Activated B cell treated with CpG ODN at 0.5 μM for 24 hours (primary cell): ENCODE results near the gene HS1BP3. TPM values are rescaled to one million over a fixed set of nuclear protein-coding genes. Genes with fewer than 3 reads are reported as not detected.

Source experiments
- ATAC-seq: fragments of 200-7000 bp; cut with Tn5 transposase; one replicate; pipeline ENCODE4 v1.10.0; 2021; ENCODE audit warnings: low read depth, mild to moderate bottlenecking, moderate library complexity
- CTCF ChIA-PET: fragments of 350-600 bp; sonication (Branson Sonifier 250); formaldehyde crosslinking; loops from one replicate; lab custom pipeline; 2021; ENCODE audit warnings: antibody characterized with exemption; lab: Charles Lee
- POLR2A ChIA-PET: fragments of 350-600 bp; sonication (Branson Sonifier 250); formaldehyde crosslinking; loops from one replicate; lab custom pipeline; 2021; ENCODE audit warnings: antibody characterized with exemption; lab: Charles Lee
- DNase-seq: peaks from one replicate; pipeline ENCODE4 v3.0.0; 2022
- H3K27ac Mint-ChIP-seq: one replicate; pipeline ENCODE4 v1.8.0; 2020; ENCODE audit warnings: mixed read lengths
- H3K27me3 Mint-ChIP-seq: one replicate; pipeline ENCODE4 v1.8.0; 2021; ENCODE audit warnings: mixed read lengths
- H3K36me3 Mint-ChIP-seq: one replicate; pipeline ENCODE4 v1.8.0; 2021; ENCODE audit warnings: low read depth, mixed read lengths
- H3K4me1 Mint-ChIP-seq: one replicate; pipeline ENCODE4 v1.8.0; 2021; ENCODE audit warnings: mixed read lengths
- H3K4me3 Mint-ChIP-seq: one replicate; pipeline ENCODE4 v1.8.0; 2020; ENCODE audit warnings: mild to moderate bottlenecking, mixed read lengths
- H3K9me3 Mint-ChIP-seq: one replicate; pipeline ENCODE4 v1.8.0; 2020; ENCODE audit warnings: mixed read lengths
- CTCF ChIP-seq: fragments of 200-600 bp; IDR thresholded peaks from one replicate; pipeline ENCODE4 v1.8.0; 2022; ENCODE audit warnings: antibody characterized with exemption, mild to moderate bottlenecking
- intact Hi-C: fragments of 100-400 bp; cut with micrococcal nuclease; formaldehyde crosslinking; loops from one replicate; pipeline ENCODE4 v1.15.1; 2024
- total RNA-seq: library from RNA; stranded (reverse); gene quantifications from 2 replicates; pipeline ENCODE4 v1.2.3, GENCODE V29; 2022

Gene HS1BP3
- total RNA-seq, 1 donor from 2014 or later = 13.1 TPM

DNA sequence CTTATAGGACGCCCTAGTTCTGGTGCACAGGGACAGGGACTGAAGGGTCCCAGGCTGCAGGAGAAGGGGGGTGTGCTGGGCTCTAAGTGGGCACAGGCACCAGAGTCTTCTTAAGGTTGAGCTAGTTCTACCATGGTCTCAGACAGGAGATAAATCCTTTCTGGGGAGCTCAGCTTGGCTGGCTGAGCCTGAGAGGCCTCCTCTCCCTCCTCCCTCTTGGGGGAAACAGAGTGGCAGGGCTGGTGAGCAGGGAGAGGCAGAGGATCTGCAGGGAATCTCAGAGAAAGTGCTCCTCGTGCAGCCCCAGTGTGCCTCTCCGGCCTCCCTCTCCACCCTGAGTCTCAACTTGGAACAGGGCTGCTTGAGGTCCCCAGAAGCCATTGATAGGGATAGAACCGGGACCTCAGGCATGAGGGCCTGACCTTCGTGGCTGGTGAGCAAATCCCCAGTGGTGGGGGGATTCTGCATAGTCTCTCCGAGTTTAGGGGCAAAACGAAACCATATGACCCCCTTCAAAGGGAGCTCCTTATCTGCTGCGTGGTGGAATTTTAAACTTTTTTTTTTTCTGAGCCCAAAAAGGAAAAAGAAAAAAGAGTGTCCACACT, 18.1 kb upstream of the HS1BP3 start:
- Mint-ChIP-seq H3K36me3 (peaks cover 6% of the 10 kb centered on the region), H3K27me3 (peaks cover 8% of the 10 kb centered on the region), H3K9me3 (no peaks in the 10 kb centered on the region), H3K4me1 (peaks cover 51% of the 10 kb centered on the region), H3K27ac (no peak overlapping the region), H3K4me3 (peak overlapping the region; percentile 15)
- ATAC-seq = no peak
- intact Hi-C loops = loop anchor here (5.0 kb wide), 2 partner anchors 1307 to 1322 kb away; no protein-coding TSS in a partner anchor
- DNase-seq = no peak
- CTCF ChIA-PET = no interaction called here
- no peak for TF ChIP-seq CTCF
- POLR2A ChIA-PET = interaction anchor here (0.6 kb wide), 1 partner anchor 348 kb away, joined by 3 read pairs; no protein-coding TSS in a partner anchor

- Mint-ChIP-seq H3K9me3 (no peaks in the 10 kb centered on the region), H3K27ac (peak overlapping the region; percentile 73), H3K27me3 (peaks cover 8% of the 10 kb centered on the region), H3K36me3 (peaks cover 6% of the 10 kb centered on the region), H3K4me3 (peak overlapping the region; percentile 79), H3K4me1 (peaks cover 50% of the 10 kb centered on the region)
- ChIA-PET POLR2A (interaction anchor here (3.0 to 3.5 kb wide), 2 partner anchors 9 to 221 kb away, joined by 27 to 116 read pairs; partner anchors contain the start of gene RHOB), CTCF (no interaction called here)
- intact Hi-C loops = loop anchor here (5.0 kb wide), 2 partner anchors 1306 to 1321 kb away; no protein-coding TSS in a partner anchor
- ATAC-seq (no peak), DNase-seq (no peak)
- TF ChIP-seq CTCF = no peak
Observed at GRCh38 chr2:20668451-20668850, 17.6 kb upstream of the HS1BP3 start.

GRCh38 chr2:20667531-20668401, 16.9 kb upstream of the HS1BP3 start:
- peaks cover 8% of the 10 kb centered on the region for H3K27me3 Mint-ChIP-seq

GRCh38 chr2:20667151-20667530, 16.2 kb upstream of the HS1BP3 start:
- ChIA-PET POLR2A (interaction anchor here (0.7 to 3.5 kb wide), 10 partner anchors 10 to 318 kb away, joined by 3 to 116 read pairs (median 5); partner anchors contain the start of genes HS1BP3, LDAH, PUM2 and RHOB), CTCF (interaction anchor here (1.2 to 5.7 kb wide), 3 partner anchors 9 to 296 kb away, joined by 4 to 69 read pairs (median 21); no protein-coding TSS in a partner anchor)
- no peak for TF ChIP-seq CTCF
- no peak overlapping the region for H3K27ac Mint-ChIP-seq
- peak overlapping the region; percentile 79 for H3K4me3 Mint-ChIP-seq
- peaks cover 38% of the 10 kb centered on the region for H3K4me1 Mint-ChIP-seq
- peaks cover 8% of the 10 kb centered on the region for H3K27me3 Mint-ChIP-seq
- ATAC-seq (no peak), DNase-seq (no peak)
- no peaks in the 10 kb centered on the region for H3K9me3 Mint-ChIP-seq
- H3K36me3 Mint-ChIP-seq = peaks cover 4% of the 10 kb centered on the region
- intact Hi-C loops = loop anchor here (1.0 to 5.0 kb wide), 6 partner anchors 9 to 1320 kb away; partner anchors contain the start of genes HS1BP3 and LDAH

More at GRCh38 chr2:20667531-20668401, 16.9 kb upstream of the HS1BP3 start:
- ChIA-PET CTCF (interaction anchor here (1.2 to 5.7 kb wide), 3 partner anchors 9 to 295 kb away, joined by 4 to 69 read pairs (median 21); no protein-coding TSS in a partner anchor), POLR2A (interaction anchor here (1.3 to 3.5 kb wide), 7 partner anchors 10 to 318 kb away, joined by 3 to 116 read pairs (median 24); partner anchors contain the start of genes HS1BP3, LDAH and RHOB)
- intact Hi-C loops = loop anchor here (1.0 to 5.0 kb wide), 6 partner anchors 9 to 1320 kb away; partner anchors contain the start of genes HS1BP3 and LDAH
- ATAC-seq (no peak), DNase-seq (no peak)
- H3K27ac Mint-ChIP-seq = peak overlapping the region; percentile 73
- H3K4me1 Mint-ChIP-seq = peaks cover 44% of the 10 kb centered on the region
- TF ChIP-seq CTCF = no peak
- no peaks in the 10 kb centered on the region for H3K9me3 Mint-ChIP-seq
- peak overlapping the region; percentile 79 for H3K4me3 Mint-ChIP-seq
- peaks cover 4% of the 10 kb centered on the region for H3K36me3 Mint-ChIP-seq
